GM11168 (cell line): Measurements from ENCODE around the gene NLN.
"Not testable (repeated sequence)": the region's sequence is repeated elsewhere in the genome, so short reads cannot be mapped to it uniquely, and the experiment has no call there.

Experiments used
- in situ Hi-C: fragments of 300-500 bp; cut with MboI; formaldehyde crosslinking; loops from one replicate; pipeline ENCODE4 v1.12.0; 2022; ENCODE audit warnings: low sequenced_read_pairs; ENCODE audit not compliant: unreplicated experiment

NLN gene

GRCh38 chr5:65730910-65731309 lies 8.9 kb downstream of the NLN start:
- in situ Hi-C loops, result no loop called here

GRCh38 chr5:65732046-65732445 lies 10.0 kb downstream of the NLN start:
- in situ Hi-C loops, result not testable (repeated sequence)

GRCh38 chr5:65734196-65734775 lies 12.3 kb downstream of the NLN start:
- in situ Hi-C loops, result not testable (repeated sequence)

DNA sequence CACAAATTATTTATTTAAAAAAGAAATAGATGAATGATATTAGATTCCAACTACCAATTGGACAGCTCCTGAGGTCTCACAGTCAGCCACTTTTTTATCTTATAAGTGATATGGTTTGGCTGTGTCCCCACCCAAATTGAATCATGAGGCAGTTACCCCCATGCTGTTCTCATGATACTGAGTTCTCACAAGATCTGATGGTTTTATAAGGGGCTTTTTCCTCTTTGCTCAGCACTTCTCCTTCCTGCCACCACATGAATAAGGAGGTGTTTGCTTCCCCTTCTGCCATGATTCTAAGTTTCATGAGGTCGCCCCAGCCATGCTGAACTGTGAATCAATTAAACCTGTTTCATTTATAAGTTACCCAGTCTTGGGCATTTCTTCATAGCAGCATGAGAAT lies 12.9 kb downstream of the NLN start:
- in situ Hi-C loops, result no loop called here

- in situ Hi-C loops, result no loop called here
These were observed 14.0 kb downstream of the NLN start for GRCh38 chr5:65736011-65736410.

- in situ Hi-C loops, result no loop called here
These were observed 15.8 kb downstream of the NLN start for GRCh38 chr5:65737842-65738241.

- in situ Hi-C loops, result no loop called here
These were observed 16.3 kb downstream of the NLN start for GRCh38 chr5:65738305-65738704.

DNA sequence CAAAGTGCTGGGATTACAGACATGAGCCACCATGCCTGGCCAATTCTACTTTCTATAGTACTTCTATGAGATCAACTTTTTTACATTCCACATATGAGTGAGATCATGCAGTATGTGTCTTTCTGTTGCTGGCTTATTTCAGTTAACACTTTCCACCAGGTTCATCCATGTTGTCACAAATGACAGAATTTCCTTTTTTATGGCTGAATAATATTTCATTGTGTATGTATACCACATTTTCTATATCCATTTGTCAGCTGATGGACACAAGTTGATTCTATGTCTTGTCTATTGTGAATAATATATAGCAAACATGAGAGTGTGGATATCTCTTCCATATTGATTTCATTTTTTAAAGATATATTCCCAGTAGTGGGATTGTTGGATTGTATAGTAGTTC lies 17.2 kb downstream of the NLN start:
- in situ Hi-C loops, result no loop called here

GRCh38 chr5:65742565-65743231 lies 20.7 kb downstream of the NLN start:
- in situ Hi-C loops, result loop anchor here (10.0 kb wide), 1 partner anchor 182 kb away; the partner anchor contains the start of gene ERBIN

- in situ Hi-C loops, result loop anchor here (10.0 kb wide), 1 partner anchor 175 kb away; the partner anchor contains the start of gene ERBIN
These were observed 27.3 kb downstream of the NLN start for GRCh38 chr5:65749221-65749844.

GRCh38 chr5:65749956-65750355 lies 28.0 kb downstream of the NLN start:
- in situ Hi-C loops, result loop anchor here (10.0 kb wide), 1 partner anchor 175 kb away; the partner anchor contains the start of gene ERBIN

DNA sequence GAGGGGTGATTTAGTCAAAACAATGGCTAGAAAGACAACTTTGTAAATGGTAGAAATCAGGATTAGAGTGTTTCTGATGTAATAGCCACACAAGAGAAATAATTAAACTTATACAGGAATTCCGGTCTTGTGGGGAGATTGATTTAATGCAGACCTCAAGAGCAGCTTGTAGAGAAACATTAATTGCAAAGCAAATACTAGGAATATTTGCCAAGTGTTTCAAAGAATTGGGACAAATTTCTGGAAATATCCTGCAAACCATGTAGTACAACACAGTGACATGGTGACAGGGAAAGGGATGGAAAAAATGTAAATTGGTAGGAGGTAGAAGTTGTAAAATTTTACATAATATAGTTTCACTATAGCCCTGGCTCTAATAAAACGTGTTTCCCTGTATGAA lies 28.9 kb downstream of the NLN start:
- in situ Hi-C loops, result no loop called here

DNA sequence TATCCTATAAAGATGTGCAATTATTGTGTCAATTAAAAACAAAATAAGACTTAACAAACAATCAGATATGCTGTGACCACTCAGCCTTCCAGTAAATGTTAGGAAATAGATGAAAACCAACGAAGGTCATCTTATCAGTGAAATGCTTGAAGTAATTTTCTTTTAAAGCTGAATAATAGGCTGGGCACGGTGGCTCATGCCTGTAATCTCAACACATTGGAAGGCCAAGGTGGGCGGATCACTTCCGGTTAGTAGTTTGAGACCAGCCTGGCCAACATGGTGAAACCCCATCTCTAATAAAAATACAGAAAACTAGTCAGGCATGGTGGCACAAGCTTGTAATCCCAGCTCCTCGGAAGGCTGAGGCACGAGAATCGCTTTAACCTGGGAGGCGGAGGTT lies 31.2 kb downstream of the NLN start:
- in situ Hi-C loops, result no loop called here

DNA sequence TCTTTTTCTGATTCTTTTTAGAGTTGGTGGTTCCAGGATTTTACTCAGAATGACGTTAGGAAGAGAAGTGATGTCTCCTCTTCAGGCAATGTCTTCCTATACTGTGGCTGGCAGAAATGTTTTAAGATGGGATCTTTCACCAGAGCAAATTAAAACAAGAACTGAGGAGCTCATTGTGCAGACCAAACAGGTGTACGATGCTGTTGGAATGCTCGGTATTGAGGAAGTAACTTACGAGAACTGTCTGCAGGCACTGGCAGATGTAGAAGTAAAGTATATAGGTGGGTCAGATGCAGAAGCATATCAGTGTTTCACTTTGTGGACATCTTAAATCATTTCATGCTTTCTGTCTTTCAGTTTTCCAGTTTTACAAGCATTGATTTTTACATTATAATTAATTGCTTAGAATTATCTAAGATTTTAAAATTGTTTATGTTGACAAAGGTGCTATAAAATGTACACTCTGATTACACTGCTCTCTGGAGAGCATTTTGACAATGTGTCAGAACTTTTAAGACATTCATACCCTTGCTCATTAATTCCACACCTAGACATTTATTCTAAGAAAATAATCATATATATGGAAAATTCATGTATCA lies 36.6 kb downstream of the NLN start:
- in situ Hi-C loops, result no loop called here

DNA sequence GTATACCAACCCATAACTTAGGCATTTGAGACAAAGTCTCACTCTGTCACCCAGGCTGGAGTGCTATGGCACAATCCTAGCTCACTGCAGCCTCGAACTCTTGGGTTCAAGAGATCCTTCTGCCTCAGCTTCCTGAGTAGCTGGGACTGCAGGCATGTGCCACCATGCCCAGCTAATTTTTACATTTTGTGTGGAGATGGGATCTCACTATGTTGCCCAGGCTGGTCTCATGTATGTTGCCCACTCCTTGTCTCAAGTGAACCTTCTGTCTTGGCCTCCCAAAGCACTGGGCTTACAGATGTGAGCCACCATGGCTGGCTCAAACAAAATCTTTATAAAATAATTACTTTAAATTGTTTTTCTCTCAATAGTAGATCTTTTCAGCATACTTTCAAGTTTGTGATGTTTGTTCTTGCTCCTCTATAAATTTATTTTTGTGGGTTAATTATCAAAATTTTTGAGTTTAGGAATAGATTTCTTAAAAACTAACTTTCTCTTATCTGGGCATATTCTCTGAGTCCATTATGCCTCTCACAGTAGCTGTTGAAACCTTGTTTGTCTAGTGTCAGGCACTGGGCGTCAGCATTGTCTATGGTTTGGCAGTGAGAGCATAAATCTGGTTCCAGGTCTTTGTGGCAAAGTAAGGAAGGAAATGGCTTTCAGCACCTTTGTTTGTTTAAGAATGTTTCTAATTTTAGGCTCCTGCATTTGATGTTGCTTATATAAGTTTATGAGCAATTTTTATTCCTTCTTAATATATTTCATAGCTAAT lies 38.7 kb downstream of the NLN start:
- in situ Hi-C loops, result no loop called here

DNA sequence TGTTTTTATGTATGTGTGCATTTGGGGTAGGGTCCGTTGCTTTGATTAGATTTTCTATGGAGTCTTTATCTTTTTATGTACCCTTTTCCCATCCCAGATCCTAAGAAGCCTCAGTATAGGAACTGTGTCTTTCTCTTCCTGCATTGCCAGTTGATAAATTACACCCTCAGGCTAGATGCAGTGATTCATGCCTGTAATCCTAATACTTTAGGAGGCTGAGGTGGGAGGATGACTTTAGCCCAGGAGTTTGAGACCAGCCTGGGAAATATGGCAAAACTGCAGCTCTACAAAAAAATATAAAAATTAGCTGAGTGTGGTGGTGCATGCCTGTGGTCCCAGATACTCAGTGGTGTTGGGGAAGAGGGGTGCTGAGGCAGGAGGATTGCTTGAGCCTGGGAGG lies 40.2 kb downstream of the NLN start:
- in situ Hi-C loops, result no loop called here

GRCh38 chr5:65765582-65765981 lies 43.6 kb downstream of the NLN start:
- in situ Hi-C loops, result no loop called here

DNA sequence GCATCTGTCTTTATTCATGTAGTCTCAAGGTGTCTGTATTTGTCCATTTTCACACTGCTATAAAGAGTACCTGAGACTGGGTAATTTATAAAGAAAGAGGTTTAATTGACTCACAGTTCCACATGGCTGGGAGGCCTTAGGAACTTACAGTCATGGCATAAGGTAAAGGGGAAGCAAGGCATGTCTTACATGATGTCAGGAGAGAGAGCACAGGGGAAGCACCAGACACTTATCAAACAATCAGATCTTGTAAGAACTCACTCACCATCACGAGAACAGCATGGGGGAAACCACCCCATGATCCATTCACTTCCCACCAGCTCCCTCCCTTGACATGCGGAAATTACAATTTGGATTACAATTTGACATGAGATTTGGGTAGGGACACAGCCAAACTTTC lies 44.2 kb downstream of the NLN start:
- in situ Hi-C loops, result no loop called here

GRCh38 chr5:65766781-65767180 lies 44.8 kb downstream of the NLN start:
- in situ Hi-C loops, result no loop called here

DNA sequence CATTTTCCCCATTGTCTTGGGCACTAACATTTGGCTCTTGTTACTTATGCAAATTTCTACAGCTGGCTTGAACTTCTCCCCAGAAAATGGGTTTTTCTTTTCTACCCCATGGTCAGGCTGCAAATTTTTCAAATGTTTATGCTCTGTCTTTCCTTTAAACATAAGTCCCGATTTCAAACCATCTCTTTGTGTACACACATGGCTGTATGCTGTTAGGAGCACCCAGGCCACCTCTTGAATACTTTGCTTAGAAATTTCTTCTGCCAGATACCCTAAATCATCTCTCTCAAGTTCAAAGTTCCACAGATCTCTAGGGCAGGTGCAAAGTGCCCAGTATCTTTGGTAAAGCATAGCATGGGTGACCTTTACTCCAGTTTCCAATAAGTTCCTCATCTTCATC lies 45.6 kb downstream of the NLN start:
- in situ Hi-C loops, result no loop called here
